CD4-positive, alpha-beta T cell (primary cell): ENCODE data around the gene AHCYL1. TPM values are rescaled to one million over a fixed set of nuclear protein-coding genes. Genes with fewer than 3 reads are reported as not detected.

Experiments
- ATAC-seq: fragments of 200-7000 bp; cut with Tn5 transposase; one replicate; pipeline ENCODE4 v1.10.0; 2022; ENCODE audit warnings: mild to moderate bottlenecking; ENCODE audit not compliant: poor library complexity
- CTCF ChIA-PET: fragments of 350-600 bp; sonication (Branson Sonifier 250); formaldehyde crosslinking; loops from one replicate; lab custom pipeline; 2021; ENCODE audit warnings: antibody characterized with exemption, inconsistent platforms; lab: Charles Lee
- POLR2A ChIA-PET: fragments of 350-600 bp; sonication (Branson Sonifier 250); formaldehyde crosslinking; loops from one replicate; lab custom pipeline; 2021; ENCODE audit warnings: antibody characterized with exemption, inconsistent platforms; lab: Charles Lee
- DNase-seq, 14 experiments: peaks; one replicate each; pipeline ENCODE4 v3.0.0-alpha.2; 2013 to 2020; ENCODE audit warnings: mixed read lengths in 2 of 14
- H3K27ac ChIP-seq, 2 donors: one replicate each; pipeline versions ENCODE4 v1.5.1 to v1.7.0; 2013; ENCODE audit warnings: low read length in 2 of 2, low read depth in 1 of 2, mild to moderate bottlenecking in 1 of 2
- H3K27me3 ChIP-seq, 2 experiments: 1 replicate in 1 of 2; 2 replicates in 1 of 2; pipeline versions ENCODE4 v1.6.1 to v1.7.0; 2013; ENCODE audit warnings: low read length in 2 of 2, control low read depth in 1 of 2, mild to moderate bottlenecking in 1 of 2, moderate library complexity in 1 of 2; ENCODE audit not compliant: insufficient read depth in 2 of 2, control insufficient read depth in 1 of 2
- H3K36me3 ChIP-seq: one replicate; pipeline ENCODE4 v1.6.1; 2013; ENCODE audit warnings: low read length, control low read depth; ENCODE audit not compliant: insufficient read depth
- H3K4me1 ChIP-seq: one replicate; pipeline ENCODE4 v1.6.1; 2013; ENCODE audit warnings: low read length, control low read depth; ENCODE audit not compliant: insufficient read depth
- H3K4me3 ChIP-seq: one replicate; pipeline ENCODE4 v1.5.1; 2013; ENCODE audit warnings: mild to moderate bottlenecking, low read length, moderate library complexity
- H3K9me3 ChIP-seq, 2 experiments: 1 replicate in 1 of 2; 2 replicates in 1 of 2; pipeline versions ENCODE4 v1.6.1 to v1.7.0; 2013; ENCODE audit warnings: low read length in 2 of 2, mild to moderate bottlenecking in 2 of 2, control low read depth in 1 of 2, moderate library complexity in 1 of 2; ENCODE audit not compliant: control insufficient read depth in 1 of 2, insufficient read depth in 1 of 2
- H3K27ac Mint-ChIP-seq: one replicate; pipeline ENCODE4 v1.8.0; 2020; ENCODE audit warnings: mixed read lengths
- H3K27me3 Mint-ChIP-seq: one replicate; pipeline ENCODE4 v1.8.0; 2021; ENCODE audit warnings: mixed read lengths
- H3K36me3 Mint-ChIP-seq: one replicate; pipeline ENCODE4 v1.8.0; 2021; ENCODE audit warnings: low read depth, mixed read lengths
- H3K4me1 Mint-ChIP-seq: one replicate; pipeline ENCODE4 v1.8.0; 2021; ENCODE audit warnings: low read depth, mixed read lengths
- H3K4me3 Mint-ChIP-seq: one replicate; pipeline ENCODE4 v1.8.0; 2020; ENCODE audit warnings: mild to moderate bottlenecking, mixed read lengths
- H3K9me3 Mint-ChIP-seq: one replicate; pipeline ENCODE4 v1.8.0; 2020; ENCODE audit warnings: mixed read lengths
- CTCF ChIP-seq: fragments of 200-600 bp; IDR thresholded peaks from one replicate; pipeline ENCODE4 v1.8.0; 2022; ENCODE audit warnings: antibody characterized with exemption, mild to moderate bottlenecking
- intact Hi-C, 2 experiments: fragments of 100-400 bp; cut with DNase I in 1 of 2; cut with micrococcal nuclease in 1 of 2; formaldehyde crosslinking; loops; one replicate each; pipeline versions ENCODE4 v1.15.1 to v1.9.0; 2023 to 2025; cut with DNase I, micrococcal nuclease
- total RNA-seq, 174 experiments: library from RNA in 2 of 174; stranded (reverse) in 2 of 174; gene quantifications; one replicate each; pipeline ENCODE4 v1.2.3 and lab custom pipeline; 2021 to 2026

Gene AHCYL1
- total RNA-seq, 2 experiments from 2014 or later = 6.9 to 8.4 TPM

DNA sequence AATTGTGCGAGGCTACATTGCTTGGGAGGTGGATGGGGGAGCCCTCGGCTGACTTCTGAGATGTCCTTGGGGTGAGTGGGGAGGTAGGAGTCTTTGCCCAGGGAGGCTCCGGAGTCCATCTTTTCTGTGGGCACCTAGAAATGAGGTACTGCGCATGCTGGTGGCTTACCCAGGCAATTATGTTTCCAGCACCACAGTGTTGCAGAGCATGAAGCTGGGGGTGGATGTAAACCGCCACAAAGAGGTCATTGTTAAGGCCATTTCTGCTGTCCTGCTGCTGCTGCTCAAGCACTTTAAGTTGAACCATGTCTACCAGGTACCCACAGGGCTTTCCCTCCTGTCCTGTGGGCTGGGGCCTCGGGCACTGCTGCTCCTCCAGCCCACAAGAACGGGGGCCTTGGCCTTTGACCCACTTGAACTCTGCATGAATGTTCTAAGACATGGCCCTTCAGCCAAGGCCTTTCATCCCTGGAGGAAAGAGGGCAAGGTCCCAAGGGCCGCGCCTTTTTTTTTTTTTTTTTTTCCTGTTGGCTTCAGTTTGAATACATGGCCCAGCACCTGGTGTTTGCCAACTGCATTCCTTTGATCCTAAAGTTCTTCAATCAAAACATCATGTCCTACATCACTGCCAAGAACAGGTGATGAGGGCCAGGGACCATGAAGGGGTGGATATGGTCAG, 64.5 kb downstream of the AHCYL1 start:
- no peak overlapping the region for H3K27ac Mint-ChIP-seq
- Histone ChIP-seq H3K27ac (no peak overlapping the region), H3K4me1 (no peaks in the 10 kb centered on the region), H3K4me3 (no peak overlapping the region), H3K27me3 (no peaks in the 10 kb centered on the region), H3K36me3 (peaks cover 97% of the 10 kb centered on the region), H3K9me3 (no peaks in the 10 kb centered on the region)
- H3K4me1 Mint-ChIP-seq = peaks cover 5% of the 10 kb centered on the region
- intact Hi-C loops = no loop called here
- no peaks in the 10 kb centered on the region for H3K9me3 Mint-ChIP-seq
- ATAC-seq = no peak
- no peaks in the 10 kb centered on the region for H3K27me3 Mint-ChIP-seq
- DNase-seq = no peak
- peaks cover 96% of the 10 kb centered on the region for H3K36me3 Mint-ChIP-seq
- CTCF ChIA-PET = interaction anchor here (1.7 kb wide), 1 partner anchor 19 kb away, joined by 6 read pairs; no protein-coding TSS in a partner anchor
- TF ChIP-seq CTCF = no peak
- POLR2A ChIA-PET = no interaction called here
- no peak overlapping the region for H3K4me3 Mint-ChIP-seq

- POLR2A ChIA-PET = no interaction called here
- H3K4me3 Mint-ChIP-seq = no peak overlapping the region
- peaks cover 98% of the 10 kb centered on the region for H3K36me3 Mint-ChIP-seq
- no peak overlapping the region for H3K27ac ChIP-seq
- H3K4me3 ChIP-seq = no peak overlapping the region
- TF ChIP-seq CTCF = no peak
- ATAC-seq = no peak
- no peak for DNase-seq
- no peaks in the 10 kb centered on the region for H3K4me1 ChIP-seq
- CTCF ChIA-PET = interaction anchor here (0.6 to 2.1 kb wide), 3 partner anchors 10 to 907 kb away, joined by 3 to 10 read pairs (median 6); no protein-coding TSS in a partner anchor
- no peaks in the 10 kb centered on the region for H3K9me3 ChIP-seq
- H3K27me3 ChIP-seq = no peaks in the 10 kb centered on the region
- no peaks in the 10 kb centered on the region for H3K27me3 Mint-ChIP-seq
- no peak overlapping the region for H3K27ac Mint-ChIP-seq
- intact Hi-C loops = loop anchor here in 1 of 2 experiments (10.0 kb wide), 1 partner anchor 415 kb away; no protein-coding TSS in a partner anchor
- H3K4me1 Mint-ChIP-seq = peaks cover 5% of the 10 kb centered on the region
- H3K9me3 Mint-ChIP-seq = no peaks in the 10 kb centered on the region
- H3K36me3 ChIP-seq = peaks cover 97% of the 10 kb centered on the region
These were observed 65.4 kb downstream of the AHCYL1 start for GRCh38 chr1:110049801-110050601.

DNA sequence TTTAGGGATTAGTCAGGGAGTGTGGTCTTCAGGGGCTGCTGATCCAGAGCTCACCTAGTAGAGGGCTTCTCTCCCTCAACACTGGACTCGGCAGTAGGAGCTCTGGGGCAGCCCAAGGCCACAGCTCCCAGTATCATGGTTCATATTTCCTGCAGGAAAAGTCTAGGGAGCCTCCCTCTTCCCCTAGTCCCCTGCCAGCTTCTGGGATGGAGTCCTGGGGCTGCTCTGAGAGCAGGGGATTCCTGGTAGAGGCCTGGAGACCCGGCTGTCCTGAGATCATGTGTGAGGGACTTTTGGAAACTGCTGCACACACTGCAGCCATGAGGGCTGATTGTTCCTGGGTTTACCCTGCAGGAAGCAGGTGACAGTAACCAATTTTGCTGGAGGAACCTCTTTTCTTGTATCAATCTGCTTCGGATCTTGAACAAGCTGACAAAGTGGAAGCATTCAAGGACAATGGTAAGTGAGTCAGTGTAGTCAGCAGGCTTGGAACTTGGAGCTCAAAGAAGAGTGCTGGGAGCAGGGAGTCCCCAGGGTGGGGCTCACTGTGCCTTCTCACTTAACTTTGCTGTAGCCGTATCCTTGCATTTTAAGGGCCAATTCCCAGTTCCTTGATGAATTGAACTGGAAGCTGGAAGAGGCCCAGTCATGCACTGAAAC, 66.2 kb downstream of the AHCYL1 start:
- Mint-ChIP-seq H3K36me3 (peaks cover 98% of the 10 kb centered on the region), H3K4me3 (no peak overlapping the region), H3K27ac (no peak overlapping the region), H3K27me3 (no peaks in the 10 kb centered on the region), H3K4me1 (peaks cover 5% of the 10 kb centered on the region), H3K9me3 (no peaks in the 10 kb centered on the region)
- H3K4me3 ChIP-seq = no peak overlapping the region
- H3K36me3 ChIP-seq = peaks cover 97% of the 10 kb centered on the region
- H3K27ac ChIP-seq = no peak overlapping the region
- no peak for DNase-seq
- H3K9me3 ChIP-seq = no peaks in the 10 kb centered on the region
- no peaks in the 10 kb centered on the region for H3K4me1 ChIP-seq
- no peak for ATAC-seq
- ChIA-PET CTCF (interaction anchor here (0.6 to 2.1 kb wide), 3 partner anchors 9 to 906 kb away, joined by 3 to 10 read pairs (median 6); no protein-coding TSS in a partner anchor), POLR2A (no interaction called here)
- intact Hi-C loops = loop anchor here in 1 of 2 experiments (10.0 kb wide), 1 partner anchor 414 kb away; no protein-coding TSS in a partner anchor
- no peak for TF ChIP-seq CTCF
- H3K27me3 ChIP-seq = no peaks in the 10 kb centered on the region
